ENCODE data around the gene PCCA. TPM values are rescaled to one million over a fixed set of nuclear protein-coding genes. Genes with fewer than 3 reads are reported as not detected.

PCCA gene
- total RNA-seq, 1 donor from 2014 or later = 33.4 TPM

- Histone ChIP-seq H3K4me3 (no peak overlapping the region), H3K36me3 (no peaks in the 10 kb centered on the region), H3K4me1 (no peaks in the 10 kb centered on the region), H3K27me3 (no peaks in the 10 kb centered on the region), H3K27ac (no peak overlapping the region), H3K9me3 (no peaks in the 10 kb centered on the region)
- TF ChIP-seq POLR2A (IDR thresholded peaks at IDR 0.05) (no peak), POLR2AphosphoS5 (IDR thresholded peaks at IDR 0.05; ENCODE audit: insufficient read depth in 1 of 2, low read depth in 1 of 2) (no peak), CTCF (IDR thresholded peaks at IDR 0.05) (no peak)
- intact Hi-C loops (cut with DNase I) = no loop called here
- no peak for DNase-seq (ENCODE audit: extremely low spot score in 2 of 2)
These were observed 432.3 kb downstream of the PCCA start for GRCh38 chr13:100520936-100521850.

- no peak overlapping the region for H3K27ac ChIP-seq
- no peaks in the 10 kb centered on the region for H3K36me3 ChIP-seq
- H3K4me1 ChIP-seq = no peaks in the 10 kb centered on the region
- TF ChIP-seq CTCF (IDR thresholded peaks at IDR 0.05) (no peak), POLR2AphosphoS5 (IDR thresholded peaks at IDR 0.05; ENCODE audit: insufficient read depth in 1 of 2, low read depth in 1 of 2) (no peak), POLR2A (IDR thresholded peaks at IDR 0.05) (no peak)
- no peak overlapping the region for H3K4me3 ChIP-seq
- H3K9me3 ChIP-seq = no peaks in the 10 kb centered on the region
- H3K27me3 ChIP-seq = no peaks in the 10 kb centered on the region
- no peak for DNase-seq (ENCODE audit: extremely low spot score in 2 of 2)
- intact Hi-C loops (cut with DNase I) = no loop called here
These were observed 433.1 kb downstream of the PCCA start for GRCh38 chr13:100521851-100522617.

GRCh38 chr13:100522618-100523309, 433.9 kb downstream of the PCCA start:
- Histone ChIP-seq H3K4me3 (no peak overlapping the region), H3K27ac (no peak overlapping the region), H3K9me3 (no peaks in the 10 kb centered on the region), H3K36me3 (no peaks in the 10 kb centered on the region), H3K27me3 (no peaks in the 10 kb centered on the region), H3K4me1 (no peaks in the 10 kb centered on the region)
- no peak for DNase-seq (ENCODE audit: extremely low spot score in 2 of 2)
- intact Hi-C loops (cut with DNase I) = no loop called here
- TF ChIP-seq CTCF (IDR thresholded peaks at IDR 0.05) (no peak), POLR2A (IDR thresholded peaks at IDR 0.05) (no peak), POLR2AphosphoS5 (IDR thresholded peaks at IDR 0.05; ENCODE audit: insufficient read depth in 1 of 2, low read depth in 1 of 2) (no peak)

GRCh38 chr13:100523411-100523810, 434.5 kb downstream of the PCCA start:
- Histone ChIP-seq H3K36me3 (no peaks in the 10 kb centered on the region), H3K27me3 (no peaks in the 10 kb centered on the region), H3K4me1 (no peaks in the 10 kb centered on the region), H3K27ac (no peak overlapping the region), H3K4me3 (no peak overlapping the region), H3K9me3 (no peaks in the 10 kb centered on the region)
- TF ChIP-seq CTCF (IDR thresholded peaks at IDR 0.05) = no peak
- no peak for TF ChIP-seq POLR2A (IDR thresholded peaks at IDR 0.05)
- TF ChIP-seq POLR2AphosphoS5 (IDR thresholded peaks at IDR 0.05; ENCODE audit: insufficient read depth in 1 of 2, low read depth in 1 of 2) = no peak
- intact Hi-C loops (cut with DNase I) = no loop called here
- no peak for DNase-seq (ENCODE audit: extremely low spot score in 2 of 2)

All from vagina (tissue), 2 donors.